OCI-M2 (cell line): ENCODE results near the gene CDH4.

ENCODE experiments used
- DNase-seq: peaks from one replicate; lab custom pipeline; 2025; ENCODE audit not compliant: unreplicated experiment; lab: John Stamatoyannopoulos, UW

CDH4 gene

DNA sequence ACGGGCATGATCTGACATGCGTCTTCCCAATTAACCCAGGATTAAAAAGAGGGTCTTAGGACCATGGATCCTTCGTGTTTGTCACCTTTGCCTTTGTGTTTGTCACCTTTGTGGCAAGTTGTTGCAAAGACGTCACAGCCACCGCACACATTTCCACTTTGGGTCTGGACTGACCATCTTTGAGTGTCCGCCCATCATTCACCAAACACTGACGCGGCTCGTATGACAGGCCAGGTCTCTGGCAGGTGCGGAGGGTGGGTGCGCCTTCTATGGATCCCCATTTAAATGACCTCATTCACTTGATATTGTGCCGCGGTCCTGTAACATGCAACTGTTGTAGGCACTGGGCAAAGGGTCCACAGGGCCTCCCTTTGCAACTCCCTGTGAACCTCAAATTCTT is 409.5 kb downstream of the CDH4 start:
- no peak for DNase-seq

DNA sequence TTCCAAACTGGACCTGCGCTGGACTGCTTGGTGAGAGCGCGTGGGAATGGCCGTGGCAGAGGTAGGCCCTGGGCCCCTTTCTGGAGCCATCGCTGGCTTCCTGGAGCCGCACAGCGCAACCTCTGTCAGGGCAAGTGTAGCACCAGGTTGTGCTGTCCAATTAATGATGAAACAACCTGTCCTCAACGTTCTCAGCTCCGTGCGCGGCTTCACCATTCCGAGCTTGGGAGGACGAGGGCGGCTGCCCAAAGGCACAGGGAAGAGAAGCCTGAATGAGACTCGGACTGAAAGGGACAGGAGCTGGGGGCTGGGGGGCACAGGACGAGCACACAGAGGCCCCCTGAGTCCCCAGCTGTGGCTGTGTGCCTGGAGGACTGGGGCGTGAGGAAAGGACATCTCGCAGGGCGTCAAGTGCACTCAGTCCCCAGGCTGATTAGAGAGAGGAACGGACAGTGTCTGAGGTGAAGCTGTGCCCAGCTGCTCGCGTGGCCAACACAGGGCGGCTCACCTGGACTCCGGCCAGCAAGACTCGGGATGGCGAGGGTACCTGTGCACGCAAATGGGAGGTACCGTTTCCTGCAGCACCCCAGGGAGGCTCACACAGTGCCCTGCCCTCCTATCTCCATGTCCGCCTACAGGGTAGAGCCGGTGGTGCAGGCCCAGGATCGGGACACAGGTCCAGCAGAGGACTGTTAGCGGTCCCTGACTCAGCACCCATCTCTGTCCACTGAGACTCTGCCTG is 410.3 kb downstream of the CDH4 start:
- no peak for DNase-seq

DNA sequence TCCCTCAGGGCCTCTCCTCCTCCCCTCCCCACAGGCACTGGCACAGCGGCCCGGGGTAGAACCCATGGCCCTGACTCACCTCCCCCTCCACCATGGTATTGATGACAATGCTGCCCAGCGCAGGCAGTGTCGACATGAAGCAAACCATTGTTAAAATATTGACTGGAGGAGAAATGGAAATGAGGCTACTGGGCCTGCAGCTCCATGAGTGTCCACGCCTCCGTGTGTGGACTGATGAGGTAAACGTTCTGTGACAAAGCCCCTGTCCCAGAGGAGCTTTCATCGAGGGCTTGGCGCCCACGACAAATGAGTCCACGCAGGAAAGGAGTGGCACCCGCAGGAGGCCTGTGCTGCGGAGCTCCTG is 410.9 kb downstream of the CDH4 start:
- no peak for DNase-seq

DNA sequence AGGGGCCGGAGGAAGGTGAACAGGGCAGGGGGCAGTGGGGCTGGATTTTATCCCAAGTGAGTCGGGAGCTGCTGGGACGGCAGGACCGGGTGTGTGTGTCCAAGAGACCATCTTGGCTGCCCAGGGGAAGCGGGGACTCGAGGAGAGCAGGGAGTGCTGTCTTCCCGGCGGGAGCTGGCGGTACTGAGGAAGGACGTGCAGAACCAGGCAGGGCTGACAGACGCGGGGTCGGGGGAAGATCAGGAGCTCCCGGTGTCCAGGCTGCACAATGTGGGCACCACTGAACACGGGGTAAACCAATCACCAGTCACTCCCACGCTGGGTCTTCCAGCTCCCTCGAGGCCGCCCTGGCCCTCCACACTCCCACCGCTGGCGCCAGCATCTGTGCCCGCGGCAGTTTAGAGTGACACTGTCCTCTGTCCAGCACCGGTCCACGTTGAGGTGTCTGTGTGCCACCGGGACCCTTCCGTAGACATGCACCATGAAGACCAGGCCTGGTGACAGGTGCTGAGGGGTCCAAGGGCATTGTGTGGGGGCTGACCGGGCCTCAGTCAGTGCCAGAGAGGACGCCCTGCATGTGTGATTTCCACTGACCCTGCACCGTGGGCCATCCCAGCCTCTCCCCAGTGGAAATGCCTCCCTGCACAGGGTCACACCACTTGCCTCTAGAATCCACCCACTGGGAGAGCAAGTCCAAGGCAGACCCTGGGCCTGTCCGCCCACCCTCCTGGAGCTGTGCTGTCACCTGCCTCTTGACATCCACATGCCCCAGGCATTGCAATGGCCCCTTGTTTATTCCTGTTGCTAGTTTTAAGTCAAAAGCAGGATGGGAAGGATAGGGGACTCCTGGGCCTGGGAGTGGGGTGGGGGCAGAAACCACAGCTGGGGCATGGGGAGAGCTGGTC is 411.7 kb downstream of the CDH4 start:
- DNase-seq, result no peak

DNA sequence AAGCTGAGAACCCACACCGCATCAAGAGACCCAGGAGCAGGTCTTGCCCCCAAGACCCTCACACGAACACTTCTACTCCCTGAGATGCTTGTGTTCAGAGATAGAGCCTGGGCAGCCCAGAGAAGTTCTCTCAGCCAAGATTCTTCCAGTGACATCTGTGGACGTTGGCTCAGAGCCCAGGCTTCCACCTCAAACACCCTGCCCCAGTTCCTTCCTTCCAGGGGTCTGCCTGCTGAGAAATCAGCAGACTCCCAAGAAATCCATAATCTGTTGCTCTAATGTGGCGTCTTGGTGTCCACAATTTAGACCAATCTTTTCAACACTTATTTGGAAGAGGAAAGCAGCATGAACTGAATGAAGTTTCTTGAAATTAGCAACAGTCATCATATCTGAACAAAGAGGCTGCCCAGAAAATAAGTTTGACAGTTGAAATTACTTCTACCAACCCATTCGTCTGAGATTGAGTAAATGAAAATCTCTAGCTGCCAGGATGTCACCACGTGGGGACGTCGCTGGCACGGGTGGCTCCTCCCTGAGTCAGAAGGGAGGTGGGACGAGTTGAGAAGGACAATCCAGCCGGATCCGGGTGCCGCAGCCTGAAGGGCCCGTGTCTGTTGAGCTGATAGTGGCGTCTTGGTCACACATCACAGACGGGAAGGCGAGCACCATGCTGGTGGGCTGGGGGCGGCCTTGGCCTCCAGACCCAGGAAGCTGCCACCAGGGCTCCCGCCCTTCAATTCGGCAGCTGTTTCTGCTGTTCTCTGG is 412.7 kb downstream of the CDH4 start:
- DNase-seq, result no peak

DNA sequence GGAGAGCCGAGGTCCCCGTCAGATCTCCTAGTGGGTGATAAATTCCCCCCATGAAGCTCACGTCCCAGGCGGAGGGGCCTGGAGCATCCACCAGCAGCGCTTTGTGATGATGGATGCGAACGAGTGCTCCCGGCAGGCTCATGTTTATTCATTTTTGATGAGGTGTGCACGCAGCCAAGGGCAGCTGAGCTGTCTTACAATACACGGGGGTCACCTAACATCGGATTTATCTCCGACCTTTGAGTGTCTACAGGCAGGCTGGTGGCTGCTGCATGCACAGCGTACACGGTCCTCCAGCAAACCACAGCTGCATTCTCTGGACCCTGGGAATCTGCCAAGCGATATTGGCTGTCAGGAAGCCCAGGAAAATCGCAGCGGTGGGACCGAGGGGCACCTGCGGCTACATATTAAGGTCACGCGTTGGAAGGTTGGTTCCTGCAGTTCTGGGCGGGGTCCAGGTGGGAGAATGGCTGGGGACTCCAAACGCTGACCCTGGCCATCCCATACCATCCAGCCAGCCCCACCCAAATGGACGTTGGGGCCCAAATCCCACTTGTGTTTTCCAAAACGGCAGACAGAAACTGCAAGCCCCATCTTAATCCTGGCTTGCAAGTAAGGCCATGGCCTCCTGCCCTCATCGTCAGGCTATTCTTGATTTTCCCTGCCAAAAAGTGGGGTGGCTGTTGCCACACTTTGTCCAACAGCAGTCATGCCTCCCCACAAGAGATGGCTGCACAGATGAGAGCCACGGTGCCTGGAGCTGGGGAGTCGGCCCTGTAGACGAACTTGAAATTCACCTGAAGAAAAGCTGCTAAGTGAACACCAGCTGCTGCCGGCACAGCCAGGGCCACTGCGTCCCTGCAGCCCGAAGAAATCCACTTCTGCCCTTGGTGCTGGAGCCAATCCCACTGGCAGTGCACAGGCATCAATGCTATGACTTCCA is 413.7 kb downstream of the CDH4 start:
- no peak for DNase-seq

DNA sequence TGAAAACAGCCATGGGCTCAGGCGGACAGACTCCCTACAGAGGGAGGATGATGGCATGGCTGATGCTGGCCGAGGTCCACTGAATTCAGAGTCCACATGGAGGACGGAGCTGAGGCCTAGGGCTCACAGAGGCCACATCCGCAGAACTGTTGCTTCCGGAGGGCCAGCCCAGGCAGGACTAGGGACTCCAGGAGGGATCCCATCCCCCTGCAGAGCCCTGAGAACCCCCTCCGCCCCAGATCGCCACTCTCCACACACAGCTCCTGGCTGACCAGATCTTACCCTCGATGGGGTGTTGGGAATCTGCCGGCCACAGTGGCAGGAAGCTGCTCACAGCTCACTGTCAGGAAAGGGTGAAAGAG is 414.4 kb downstream of the CDH4 start:
- no peak for DNase-seq

DNA sequence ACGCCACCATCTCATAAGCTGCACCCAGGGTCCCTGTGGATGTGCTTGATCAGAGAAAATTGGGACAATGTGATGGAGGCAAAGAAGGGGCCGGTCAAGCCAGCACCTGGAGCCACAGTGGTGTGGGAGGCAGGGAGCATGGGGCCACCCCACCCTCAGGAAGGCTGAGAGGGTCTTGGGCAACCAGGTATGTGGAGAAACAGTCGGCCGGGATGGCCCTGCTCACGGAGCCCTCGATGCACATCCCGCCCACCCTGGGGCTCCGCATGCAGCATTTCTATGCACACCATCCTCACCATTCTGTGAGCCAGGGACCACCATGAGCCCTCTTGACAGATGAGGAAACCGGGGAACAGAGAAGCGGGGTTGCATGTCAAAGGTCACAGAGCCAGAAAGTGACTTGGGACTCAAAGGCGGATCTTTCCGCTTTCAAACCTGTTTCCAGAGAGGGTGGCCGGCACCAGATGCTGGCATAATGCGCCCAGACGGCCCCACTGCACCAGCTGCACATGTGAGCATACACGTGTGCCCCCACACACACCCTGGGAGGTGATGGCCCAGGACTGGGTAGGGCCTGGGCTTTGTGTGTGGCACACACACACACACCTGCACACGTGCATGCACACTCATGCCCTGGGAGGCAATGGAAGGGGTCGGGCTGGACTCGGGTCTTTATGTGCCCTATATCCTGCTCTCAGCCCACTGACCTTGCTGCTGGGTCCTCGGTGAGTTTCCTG is 415.2 kb downstream of the CDH4 start:
- DNase-seq, result no peak

DNA sequence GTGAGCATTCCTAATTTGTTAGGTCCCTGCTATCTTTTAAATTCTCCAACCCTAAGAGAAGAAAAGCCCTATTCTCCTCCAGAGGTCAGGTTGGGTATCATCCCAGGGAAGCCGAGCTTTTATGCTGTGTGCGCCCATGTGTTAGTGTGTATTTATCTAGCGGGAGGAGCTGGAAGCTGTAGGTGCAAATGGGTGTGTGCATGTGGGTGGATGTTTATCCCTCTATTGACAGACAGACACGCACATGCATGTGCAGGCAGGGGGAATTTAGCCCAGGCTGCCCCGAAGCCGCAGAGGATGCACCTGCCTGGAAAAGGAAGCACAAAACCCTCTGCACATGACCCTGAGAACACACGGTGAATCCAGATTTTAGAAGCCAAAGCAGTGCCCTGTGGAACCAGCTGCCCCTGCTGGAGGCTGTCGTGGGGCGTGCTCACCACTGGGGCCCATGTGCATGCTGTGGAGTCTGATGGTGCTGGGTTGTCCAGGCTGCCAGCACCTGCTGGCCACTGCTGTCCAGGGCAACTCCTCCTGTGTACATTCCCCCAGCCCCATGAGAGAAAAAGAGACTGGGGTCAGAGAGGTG is 416.1 kb downstream of the CDH4 start:
- no peak for DNase-seq

DNA sequence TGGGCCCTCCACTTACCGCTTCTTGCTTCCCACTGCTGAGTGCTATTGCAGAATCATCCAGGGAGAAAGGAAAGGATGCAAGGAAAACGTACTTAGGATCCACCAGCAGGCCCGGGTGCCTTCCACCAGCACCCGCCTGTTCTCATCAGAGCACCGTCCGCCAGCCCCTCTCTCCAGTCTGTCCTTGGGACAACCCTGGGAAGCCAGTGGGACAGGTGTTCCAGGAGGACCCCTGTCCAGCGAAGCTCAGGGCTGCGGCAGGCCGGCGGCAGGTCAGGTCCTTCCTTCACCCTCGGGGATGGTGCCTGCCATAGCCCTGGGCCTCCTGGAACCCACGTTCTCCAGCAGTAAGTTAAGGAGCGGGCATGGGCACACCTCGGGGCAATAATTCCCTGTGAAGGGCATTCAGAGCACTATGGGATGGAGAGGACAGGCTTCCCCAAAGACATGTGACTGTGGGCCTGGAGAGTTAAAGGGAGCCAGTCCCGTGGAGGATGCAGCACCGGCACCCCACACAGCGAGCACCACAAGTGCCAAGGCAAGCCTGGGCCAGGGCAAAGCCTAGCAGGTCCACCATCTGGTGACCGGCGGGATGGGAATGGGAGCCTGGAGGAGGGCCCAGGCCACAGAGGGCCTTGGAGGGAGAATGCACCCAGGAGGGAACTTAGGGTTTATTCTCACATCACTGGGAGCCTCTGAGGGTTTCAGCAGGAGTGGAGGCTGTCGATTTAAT is 416.9 kb downstream of the CDH4 start:
- DNase-seq, result no peak

DNA sequence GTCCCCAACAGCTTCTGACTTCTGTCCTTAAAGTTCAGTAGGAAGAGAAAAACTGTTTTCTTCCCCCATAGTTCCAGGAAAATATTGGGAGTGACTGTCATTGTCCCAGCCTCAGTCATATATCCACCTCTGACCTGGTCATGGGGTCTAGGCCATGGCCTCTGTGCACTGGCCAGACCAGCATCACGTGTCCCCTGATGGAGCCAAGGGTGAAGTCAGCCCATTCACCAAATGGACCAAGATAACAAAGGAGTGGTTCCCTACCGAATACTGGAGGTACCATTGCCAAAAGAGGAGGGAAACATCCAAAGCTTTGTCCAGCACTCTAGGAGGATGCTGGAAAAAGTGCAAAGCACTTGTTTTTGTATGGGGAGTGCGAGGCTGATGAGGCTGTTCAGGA is 418.2 kb downstream of the CDH4 start:
- no peak for DNase-seq

DNA sequence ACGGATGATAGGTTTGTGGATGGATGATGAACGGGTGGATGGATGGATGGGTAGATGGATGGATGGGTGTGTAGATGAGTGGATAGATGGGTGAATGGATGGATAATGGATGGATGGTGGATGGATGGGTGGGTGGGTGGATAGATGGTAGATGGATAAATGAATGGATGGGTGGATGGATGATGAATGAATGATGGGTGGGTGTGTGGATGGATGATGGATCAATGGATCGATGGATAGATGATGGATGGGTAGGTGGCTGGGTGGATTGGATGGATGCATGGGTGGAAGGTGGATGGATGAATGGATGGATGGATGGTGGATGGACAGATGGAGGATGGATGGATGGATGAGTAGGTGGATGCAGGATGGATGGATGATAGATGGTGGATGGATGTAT is 419.5 kb downstream of the CDH4 start:
- DNase-seq, result no peak

DNA sequence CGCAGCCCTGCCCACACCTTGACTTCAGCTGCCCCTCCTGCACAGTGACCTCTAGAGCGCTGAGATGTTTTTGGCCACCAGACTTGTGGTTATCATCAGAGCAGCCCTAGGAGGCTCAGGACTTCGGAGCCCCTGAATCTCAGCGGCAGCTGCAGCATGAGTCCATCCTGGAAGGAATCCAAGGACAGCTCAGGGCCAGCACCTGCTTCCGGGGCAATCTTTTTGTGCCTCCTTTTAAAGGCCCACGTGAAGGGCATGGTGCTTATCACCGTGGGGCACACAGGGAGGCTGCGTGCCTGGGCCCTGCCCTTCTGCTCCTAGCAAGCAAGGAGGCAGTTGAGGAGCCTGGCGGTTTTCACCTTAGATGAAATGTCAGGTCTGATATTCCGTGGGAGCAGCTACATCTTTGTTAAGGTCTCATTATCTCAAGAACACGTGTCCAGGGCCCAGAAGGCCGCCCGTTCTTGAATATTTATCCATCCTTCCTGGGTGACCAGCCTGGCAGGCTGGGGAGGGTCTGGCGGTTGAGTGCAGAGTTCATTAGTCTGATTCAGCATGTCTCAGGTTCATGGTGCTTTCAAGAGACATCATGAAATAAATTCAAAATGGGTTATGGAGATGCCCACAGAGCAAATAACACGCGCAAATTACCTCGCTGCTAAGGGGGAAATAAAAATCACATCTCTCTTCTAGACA is 421.2 kb downstream of the CDH4 start:
- DNase-seq, result no peak

DNA sequence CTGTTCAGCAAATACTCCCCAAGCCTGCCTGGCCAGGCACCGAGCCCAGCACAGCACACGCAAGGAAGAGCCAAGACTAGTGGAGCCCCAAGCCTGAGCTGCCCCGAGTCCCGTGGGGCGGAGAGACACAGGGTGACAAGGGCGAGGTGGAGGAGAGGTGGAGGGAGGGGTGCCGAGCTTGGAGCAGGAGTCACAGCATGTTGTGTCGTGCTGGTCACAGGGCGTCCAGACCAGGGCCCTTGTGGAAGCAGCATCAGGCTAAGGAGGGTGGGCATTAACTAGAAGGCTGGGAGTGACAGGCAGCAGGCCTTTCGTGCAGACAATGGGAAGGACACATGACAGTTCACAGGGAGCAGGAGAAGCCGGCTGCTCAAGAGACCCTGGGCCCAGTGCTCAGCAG is 422.1 kb downstream of the CDH4 start:
- DNase-seq, result no peak

DNA sequence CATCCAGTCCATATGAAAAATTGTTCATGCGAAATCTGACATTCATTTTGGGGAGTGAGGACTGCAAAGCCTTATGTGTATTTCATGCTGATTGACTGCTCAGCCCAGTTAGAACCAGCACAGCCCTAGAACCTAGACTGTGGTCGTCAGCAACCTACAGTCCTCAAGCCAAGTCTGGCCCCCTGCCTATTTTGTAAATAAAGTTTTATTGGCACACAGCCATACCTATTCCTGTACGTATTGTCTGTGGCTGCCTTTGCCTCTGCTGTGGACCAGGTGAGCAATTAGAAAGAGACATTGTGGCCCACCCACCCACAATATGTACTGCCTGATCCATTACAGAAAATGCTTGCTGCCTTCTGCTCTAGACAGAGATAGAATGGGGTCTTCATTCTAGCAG is 422.6 kb downstream of the CDH4 start:
- DNase-seq, result no peak

DNA sequence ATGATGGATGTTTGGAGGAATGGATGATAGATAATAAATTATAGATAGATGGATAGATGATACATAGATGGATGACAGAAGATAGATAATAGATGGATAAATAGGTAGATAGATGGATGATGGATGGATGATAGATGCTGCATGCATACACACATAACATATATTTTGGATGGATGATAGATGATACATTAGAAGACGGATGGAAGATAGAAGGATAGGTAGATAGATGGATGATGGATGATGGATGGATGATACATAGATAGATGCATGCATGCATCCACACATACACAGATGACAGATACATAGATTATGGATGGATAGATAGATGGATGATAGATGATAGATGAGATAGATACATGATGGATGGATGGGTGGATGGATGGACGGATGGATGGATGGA is 425.9 kb downstream of the CDH4 start:
- DNase-seq, result no peak

DNA sequence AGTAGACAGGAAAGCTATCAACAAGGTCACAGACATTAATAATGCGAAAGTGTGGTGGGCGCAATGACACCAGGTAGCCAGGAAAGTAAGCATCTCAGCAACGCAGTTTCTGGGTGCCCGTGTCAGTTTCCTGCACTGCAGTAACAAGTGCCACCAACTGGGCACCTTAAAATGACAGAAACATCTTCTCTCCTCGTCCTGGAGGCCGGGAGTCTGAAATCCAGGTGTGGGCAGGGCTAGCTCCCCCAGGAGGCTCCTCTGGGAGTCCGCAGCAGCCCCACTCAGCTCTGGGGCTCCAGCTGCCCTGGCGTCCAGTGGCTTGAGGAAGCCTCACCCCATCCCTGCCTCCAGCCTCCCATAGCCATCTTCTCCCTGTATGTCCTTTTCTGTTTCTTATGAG is 426.4 kb downstream of the CDH4 start:
- DNase-seq, result no peak

DNA sequence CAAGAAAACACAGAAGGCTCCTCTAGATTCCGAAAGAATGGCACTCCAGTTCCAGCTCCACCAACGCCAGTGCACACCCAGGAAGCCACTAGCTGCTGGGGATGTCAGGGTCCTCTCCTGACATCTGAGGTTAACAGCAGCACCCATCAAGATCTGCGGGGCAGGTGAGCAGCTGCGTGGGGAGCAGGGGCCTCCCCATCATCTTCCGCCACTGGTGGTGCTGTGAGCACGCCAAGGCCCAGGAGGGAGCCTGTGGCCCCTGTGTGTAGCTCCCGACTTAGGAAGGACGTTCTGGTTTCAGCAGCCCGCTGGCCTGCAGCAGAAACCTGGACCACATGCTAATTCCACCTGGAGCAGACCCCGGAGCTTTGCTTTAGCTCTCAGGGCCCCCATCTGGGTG is 427.4 kb downstream of the CDH4 start:
- no peak for DNase-seq
